B cell (primary cell): Measurements from ENCODE around the gene RIN2.

Experiments
- CTCF ChIP-seq: fragments of 200-600 bp; IDR thresholded peaks from one replicate; pipeline ENCODE4 v1.8.0; 2022; ENCODE audit warnings: antibody characterized with exemption, mild to moderate bottlenecking
- EZH2 ChIP-seq: IDR thresholded peaks from 2 replicates; pipeline ENCODE4 v1.6.1; 2012; ENCODE audit warnings: borderline replicate concordance, low read depth, mild to moderate bottlenecking, moderate library complexity, low read length; ENCODE audit not compliant: insufficient read depth, poor library complexity, severe bottlenecking

DNA sequence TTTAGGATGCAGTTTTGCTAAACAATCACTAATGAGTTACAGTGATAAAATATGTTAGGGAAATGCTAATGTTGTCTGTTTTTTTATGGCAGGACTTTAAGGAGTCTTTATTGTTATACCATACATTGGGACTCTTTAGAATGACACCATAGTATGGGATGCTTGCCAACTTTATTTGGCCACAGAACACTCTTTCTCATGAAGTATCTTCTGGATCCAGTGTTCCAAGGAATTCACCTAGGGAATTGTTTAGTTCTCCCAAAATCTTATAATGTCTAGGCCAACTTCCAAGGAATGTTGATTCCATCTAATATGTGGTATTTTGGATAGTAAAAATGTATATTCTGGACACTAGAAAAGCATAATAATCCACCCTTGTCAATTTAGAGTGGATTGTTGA, 3.3 kb downstream of the RIN2 start:
- no peak for TF ChIP-seq EZH2
- TF ChIP-seq CTCF: no peak
